ENCODE data around the gene MTMR4.

Gene MTMR4

DNA sequence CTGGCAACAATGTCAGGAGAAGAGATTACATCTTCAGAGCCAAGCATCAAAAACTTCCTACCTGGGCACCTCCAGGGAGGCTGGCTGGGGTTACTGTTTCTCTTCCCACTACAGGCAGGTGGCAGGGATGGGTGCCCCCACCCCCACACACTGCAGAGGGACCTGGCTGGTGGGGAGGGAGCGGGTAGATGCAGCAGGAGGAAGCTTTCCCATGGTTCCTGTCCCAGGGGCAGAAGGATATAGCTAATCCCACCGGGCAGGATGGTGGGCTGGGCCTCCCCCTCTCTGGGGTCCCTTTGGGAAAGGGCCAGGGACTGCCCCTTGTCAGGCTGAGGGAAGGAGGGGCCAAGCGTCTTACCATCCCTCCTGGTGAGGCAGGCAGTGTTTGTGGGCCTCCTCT is 16.7 kb upstream of the MTMR4 start:
- H3K27ac ChIP-seq (ENCODE audit: low read depth, low read length, poor library complexity, severe bottlenecking), result no peak overlapping the region
- no peaks in the 10 kb centered on the region for H3K9me3 ChIP-seq (ENCODE audit: low read length)
- H3K4me3 ChIP-seq (ENCODE audit: low read depth, low read length, poor library complexity, severe bottlenecking), result peak overlapping the region; percentile 52
- no peaks in the 10 kb centered on the region for H3K36me3 ChIP-seq (ENCODE audit: insufficient read depth, low read length)
- H3K79me2 ChIP-seq (ENCODE audit: insufficient read depth, low read length), result no peaks in the 10 kb centered on the region
- H3K9ac ChIP-seq (ENCODE audit: low read length), result no peak overlapping the region
- H3K4me2 ChIP-seq (ENCODE audit: low read length), result peak overlapping the region; percentile 70
- no peak for TF ChIP-seq EZH2 (IDR thresholded peaks at IDR 0.05; ENCODE audit: borderline replicate concordance, low read length)
- TF ChIP-seq, protein P1, sequence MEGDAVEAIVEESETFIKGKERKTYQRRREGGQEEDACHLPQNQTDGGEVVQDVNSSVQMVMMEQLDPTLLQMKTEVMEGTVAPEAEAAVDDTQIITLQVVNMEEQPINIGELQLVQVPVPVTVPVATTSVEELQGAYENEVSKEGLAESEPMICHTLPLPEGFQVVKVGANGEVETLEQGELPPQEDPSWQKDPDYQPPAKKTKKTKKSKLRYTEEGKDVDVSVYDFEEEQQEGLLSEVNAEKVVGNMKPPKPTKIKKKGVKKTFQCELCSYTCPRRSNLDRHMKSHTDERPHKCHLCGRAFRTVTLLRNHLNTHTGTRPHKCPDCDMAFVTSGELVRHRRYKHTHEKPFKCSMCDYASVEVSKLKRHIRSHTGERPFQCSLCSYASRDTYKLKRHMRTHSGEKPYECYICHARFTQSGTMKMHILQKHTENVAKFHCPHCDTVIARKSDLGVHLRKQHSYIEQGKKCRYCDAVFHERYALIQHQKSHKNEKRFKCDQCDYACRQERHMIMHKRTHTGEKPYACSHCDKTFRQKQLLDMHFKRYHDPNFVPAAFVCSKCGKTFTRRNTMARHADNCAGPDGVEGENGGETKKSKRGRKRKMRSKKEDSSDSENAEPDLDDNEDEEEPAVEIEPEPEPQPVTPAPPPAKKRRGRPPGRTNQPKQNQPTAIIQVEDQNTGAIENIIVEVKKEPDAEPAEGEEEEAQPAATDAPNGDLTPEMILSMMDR (IDR thresholded peaks at IDR 0.05; ENCODE audit: low read length), result no peak
- H4K20me1 ChIP-seq (ENCODE audit: insufficient read depth, low read length), result no peaks in the 10 kb centered on the region
- no peaks in the 10 kb centered on the region for H3K9me2 ChIP-seq (ENCODE audit: low read depth, low read length)
- no peaks in the 10 kb centered on the region for H3K4me1 ChIP-seq (ENCODE audit: insufficient read depth, low read length, severe bottlenecking)
- H3K27me3 ChIP-seq (ENCODE audit: insufficient read depth, low read length), result peaks cover 17% of the 10 kb centered on the region
- no peaks in the 10 kb centered on the region for H3F3A ChIP-seq (ENCODE audit: insufficient read depth, low read length)
- H2AFZ ChIP-seq (ENCODE audit: low read length), result no peak overlapping the region

DNA sequence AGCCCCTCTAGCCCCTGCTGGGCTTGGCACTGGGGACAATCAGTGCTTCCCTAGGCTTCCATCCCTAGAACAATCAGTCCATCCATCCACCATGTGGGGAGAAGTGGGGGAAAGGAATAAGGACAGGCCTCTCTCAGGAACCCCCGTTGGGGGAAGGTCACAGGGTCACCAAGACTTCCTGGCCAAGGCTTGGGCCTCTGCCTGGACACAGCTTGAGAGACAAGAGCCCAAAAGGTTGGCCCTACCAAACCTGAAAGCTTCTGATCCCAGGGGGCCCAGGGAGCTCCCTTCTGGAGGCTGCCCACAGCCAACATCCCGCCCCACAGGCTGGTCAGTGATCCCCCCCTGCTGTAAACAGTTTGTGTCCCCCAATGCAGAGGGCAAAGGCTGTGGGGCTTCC is 16.2 kb upstream of the MTMR4 start:
- no peak overlapping the region for H3K4me2 ChIP-seq (ENCODE audit: low read length)
- H3K27me3 ChIP-seq (ENCODE audit: insufficient read depth, low read length), result peaks cover 16% of the 10 kb centered on the region
- H4K20me1 ChIP-seq (ENCODE audit: insufficient read depth, low read length), result no peaks in the 10 kb centered on the region
- H3K9me3 ChIP-seq (ENCODE audit: low read length), result no peaks in the 10 kb centered on the region
- no peak for TF ChIP-seq EZH2 (IDR thresholded peaks at IDR 0.05; ENCODE audit: borderline replicate concordance, low read length)
- TF ChIP-seq, protein P1 (IDR thresholded peaks at IDR 0.05; ENCODE audit: low read length), result no peak
- no peaks in the 10 kb centered on the region for H3F3A ChIP-seq (ENCODE audit: insufficient read depth, low read length)
- no peak overlapping the region for H3K27ac ChIP-seq (ENCODE audit: low read depth, low read length, poor library complexity, severe bottlenecking)
- no peak overlapping the region for H2AFZ ChIP-seq (ENCODE audit: low read length)
- H3K4me1 ChIP-seq (ENCODE audit: insufficient read depth, low read length, severe bottlenecking), result no peaks in the 10 kb centered on the region
- H3K4me3 ChIP-seq (ENCODE audit: low read depth, low read length, poor library complexity, severe bottlenecking), result no peak overlapping the region
- no peaks in the 10 kb centered on the region for H3K36me3 ChIP-seq (ENCODE audit: insufficient read depth, low read length)
- H3K79me2 ChIP-seq (ENCODE audit: insufficient read depth, low read length), result no peaks in the 10 kb centered on the region
- H3K9me2 ChIP-seq (ENCODE audit: low read depth, low read length), result no peaks in the 10 kb centered on the region
- H3K9ac ChIP-seq (ENCODE audit: low read length), result no peak overlapping the region

DNA sequence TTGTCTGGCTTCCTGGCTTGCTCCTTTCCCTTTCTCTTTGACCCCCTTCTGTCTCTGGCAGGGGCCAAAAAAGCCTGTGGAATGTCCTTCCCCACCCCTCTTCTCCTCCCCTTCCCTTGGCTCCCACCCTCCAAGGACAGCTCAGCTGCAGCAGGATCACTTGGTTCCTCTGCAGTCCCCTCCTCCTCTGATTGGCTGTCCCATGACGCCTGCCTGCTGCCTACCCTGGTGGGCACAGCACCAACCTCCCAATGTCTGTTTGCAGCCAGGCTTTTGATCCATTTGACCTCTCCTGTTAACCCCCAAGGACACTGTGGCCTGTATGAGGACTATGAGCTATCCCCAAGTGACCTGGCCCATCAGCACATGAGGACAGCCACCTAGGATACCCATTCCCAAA is 14.8 kb upstream of the MTMR4 start:
- Histone ChIP-seq H3K4me3 (ENCODE audit: low read depth, low read length, poor library complexity, severe bottlenecking) (no peak overlapping the region), H3K9ac (ENCODE audit: low read length) (no peak overlapping the region), H4K20me1 (ENCODE audit: insufficient read depth, low read length) (no peaks in the 10 kb centered on the region), H3K4me1 (ENCODE audit: insufficient read depth, low read length, severe bottlenecking) (no peaks in the 10 kb centered on the region), H3K27ac (ENCODE audit: low read depth, low read length, poor library complexity, severe bottlenecking) (no peak overlapping the region), H3K79me2 (ENCODE audit: insufficient read depth, low read length) (no peaks in the 10 kb centered on the region), H3K9me3 (ENCODE audit: low read length) (no peaks in the 10 kb centered on the region), H2AFZ (ENCODE audit: low read length) (no peak overlapping the region), H3F3A (ENCODE audit: insufficient read depth, low read length) (no peaks in the 10 kb centered on the region), H3K4me2 (ENCODE audit: low read length) (no peak overlapping the region), H3K27me3 (ENCODE audit: insufficient read depth, low read length) (peaks cover 12% of the 10 kb centered on the region; the same call in 1 of the 2 replicates), H3K36me3 (ENCODE audit: insufficient read depth, low read length) (no peaks in the 10 kb centered on the region), H3K9me2 (ENCODE audit: low read depth, low read length) (no peaks in the 10 kb centered on the region)
- no peak for TF ChIP-seq EZH2 (IDR thresholded peaks at IDR 0.05; ENCODE audit: borderline replicate concordance, low read length)
- TF ChIP-seq, protein P1 (IDR thresholded peaks at IDR 0.05; ENCODE audit: low read length), result no peak

Measured in OCI-LY1 (cell line).